Right cardiac atrium (tissue), 5 donors: ENCODE measurements around the gene PTPRG. TPM values are rescaled to one million over a fixed set of nuclear protein-coding genes. Genes with fewer than 3 reads are reported as not detected.
"Not testable (repeated sequence)": the region's sequence is repeated elsewhere in the genome, so short reads cannot be mapped to it uniquely, and the experiment has no call there.

ENCODE experiments used
- ATAC-seq, 2 donors: fragments of 200-7000 bp; cut with Tn5 transposase; one replicate each; pipeline versions ENCODE4 v1.8.0 to v1.9.1; 2020; ENCODE audit warnings: moderate library complexity in 2 of 2, mild to moderate bottlenecking in 1 of 2
- DNase-seq, 3 donors: peaks; one replicate each; pipeline ENCODE4 v3.0.0-alpha.2; 2020
- H3K27ac ChIP-seq: one replicate; pipeline ENCODE4 v1.5.1; 2013; ENCODE audit warnings: mild to moderate bottlenecking, low read length, control low read depth, moderate library complexity
- H3K27me3 ChIP-seq: one replicate; pipeline ENCODE4 v1.6.1; 2013; ENCODE audit not compliant: control insufficient read depth, insufficient read depth
- H3K4me1 ChIP-seq: one replicate; pipeline ENCODE4 v1.6.1; 2013; ENCODE audit warnings: low read length; ENCODE audit not compliant: control insufficient read depth, insufficient read depth
- H3K4me3 ChIP-seq: one replicate; pipeline ENCODE4 v1.5.1; 2013; ENCODE audit warnings: low read length, control low read depth
- H3K9me3 ChIP-seq: one replicate; pipeline ENCODE4 v1.6.1; 2013; ENCODE audit warnings: low read length; ENCODE audit not compliant: control insufficient read depth
- WGBS: extraction: QIAGEN DNeasy Blood & Tissue Kit; methylation state at CpG from one replicate; pipeline ENCODE4 v1.1.7; 2013; 5-methylcytosine and 5-hydroxymethylcytosine counted together
- intact Hi-C, 4 donors: fragments of 100-400 bp; cut with DNase I; formaldehyde crosslinking; loops; one replicate each; pipeline versions ENCODE4 v1.11.0 to v1.14.0; 2022 to 2023
- polyA plus RNA-seq: library from polyadenylated mRNA; stranded (reverse); fragments of 200-250 nt; gene quantifications from one replicate; pipeline ENCODE4 v1.2.3, GENCODE V29; 2013
- total RNA-seq, 4 donors: library from RNA; stranded (reverse); fragmentation: NEBNext Ultra II Directional; extraction: Animal tissue kit (Norgen Biotek cat#: 25700); gene quantifications; one replicate each; pipeline ENCODE4 v1.2.1, GENCODE V29; 2021
- donor health status: healthy with polysubstance abuse.
- donor health status: DM: no; HTN: yes; CAD: no.
- donor health status: DM: no; HTN: no; CAD: no.
- donor health status: DM: no; HTN: yes; CAD: no; lungs with severe emphysema.
- donor health status: DM: yes; HTN: yes; CAD: no.

The PTPRG gene
- total and polyA plus RNA-seq, 5 donors, result 8.6 to 50.7 (median 32.3) TPM

GRCh38 chr3:61685755-61686154 is 124.4 kb downstream of the PTPRG start:
- H3K27me3 ChIP-seq, result no peaks in the 10 kb centered on the region
- H3K4me1 ChIP-seq, result peaks cover 16% of the 10 kb centered on the region
- H3K4me3 ChIP-seq, result no peak overlapping the region
- no peaks in the 10 kb centered on the region for H3K9me3 ChIP-seq
- DNase-seq, result no peak
- peak overlapping the region; percentile 25 for H3K27ac ChIP-seq
- peak; percentile 37 to 39 for ATAC-seq
- 70% methylated on average over 9 of the region's 9 CpGs for WGBS
- intact Hi-C loops, result no loop called here

GRCh38 chr3:61686228-61686648 is 124.9 kb downstream of the PTPRG start:
- ATAC-seq (no peak), DNase-seq (no peak)
- Histone ChIP-seq H3K4me1 (peaks cover 16% of the 10 kb centered on the region), H3K4me3 (no peak overlapping the region), H3K9me3 (no peaks in the 10 kb centered on the region), H3K27ac (peak overlapping the region; percentile 25), H3K27me3 (no peaks in the 10 kb centered on the region)
- WGBS, result 67% methylated on average over 3 of the region's 3 CpGs
- intact Hi-C loops, result no loop called here

DNA sequence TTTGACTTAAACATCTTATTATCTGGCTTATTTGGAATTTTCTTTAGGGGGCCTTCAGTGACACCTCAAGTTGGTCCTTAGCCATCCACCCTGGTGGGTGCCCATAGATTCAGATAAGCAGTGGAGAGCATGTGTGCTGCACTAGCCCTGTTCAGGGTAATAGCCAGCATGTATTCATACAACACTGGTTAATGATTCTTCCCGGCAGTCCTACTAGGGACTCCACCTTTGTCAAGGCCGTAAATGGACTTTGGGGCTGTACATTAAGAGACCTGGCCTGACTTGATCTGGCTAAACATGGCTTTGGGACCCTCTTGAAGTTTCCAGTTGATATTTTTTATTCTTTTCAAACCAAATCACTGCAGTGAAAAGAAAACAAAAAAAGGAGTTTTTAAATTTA is 125.8 kb downstream of the PTPRG start:
- ATAC-seq (no peak), DNase-seq (no peak)
- Histone ChIP-seq H3K9me3 (no peaks in the 10 kb centered on the region), H3K4me1 (peaks cover 16% of the 10 kb centered on the region), H3K27me3 (no peaks in the 10 kb centered on the region), H3K27ac (no peak overlapping the region), H3K4me3 (no peak overlapping the region)
- 89% methylated on average over 2 of the region's 2 CpGs for WGBS
- intact Hi-C loops, result no loop called here

DNA sequence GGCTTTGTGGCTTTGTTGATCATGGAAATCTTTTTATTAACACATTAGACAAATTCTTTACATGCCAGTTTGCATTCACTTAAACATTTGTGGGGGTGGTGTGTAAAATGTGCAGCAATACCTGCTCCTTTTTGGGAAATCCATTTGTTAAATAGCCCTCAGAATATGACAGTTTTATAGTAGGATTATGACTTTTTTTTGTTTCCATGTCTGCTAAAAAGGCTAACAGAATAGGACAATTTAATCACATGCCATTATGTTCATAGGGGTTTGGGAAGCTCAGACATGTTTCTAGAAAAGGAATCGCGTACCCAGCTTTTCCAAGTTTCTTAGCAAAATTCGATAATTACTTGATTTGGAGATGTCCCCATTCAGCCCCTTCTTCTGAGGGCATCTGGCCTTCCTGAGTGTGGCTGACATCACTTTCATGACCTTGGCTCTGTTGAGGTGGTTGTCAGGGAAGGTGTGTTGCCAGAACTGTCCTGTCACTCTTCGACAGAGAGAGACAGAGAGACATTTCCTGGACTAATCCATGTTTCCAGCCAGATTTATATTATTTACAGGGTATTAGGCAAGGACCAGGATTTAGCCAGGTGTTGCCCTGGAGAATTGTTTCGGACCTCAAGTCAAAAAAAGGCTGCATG is 126.4 kb downstream of the PTPRG start:
- Histone ChIP-seq H3K27me3 (no peaks in the 10 kb centered on the region), H3K9me3 (no peaks in the 10 kb centered on the region), H3K4me3 (no peak overlapping the region), H3K27ac (peak overlapping the region; percentile 78), H3K4me1 (peaks cover 16% of the 10 kb centered on the region)
- WGBS, result 71% methylated on average over 5 of the region's 5 CpGs
- intact Hi-C loops, result no loop called here
- ATAC-seq (peak; percentile 22 to 62), DNase-seq (no peak)

DNA sequence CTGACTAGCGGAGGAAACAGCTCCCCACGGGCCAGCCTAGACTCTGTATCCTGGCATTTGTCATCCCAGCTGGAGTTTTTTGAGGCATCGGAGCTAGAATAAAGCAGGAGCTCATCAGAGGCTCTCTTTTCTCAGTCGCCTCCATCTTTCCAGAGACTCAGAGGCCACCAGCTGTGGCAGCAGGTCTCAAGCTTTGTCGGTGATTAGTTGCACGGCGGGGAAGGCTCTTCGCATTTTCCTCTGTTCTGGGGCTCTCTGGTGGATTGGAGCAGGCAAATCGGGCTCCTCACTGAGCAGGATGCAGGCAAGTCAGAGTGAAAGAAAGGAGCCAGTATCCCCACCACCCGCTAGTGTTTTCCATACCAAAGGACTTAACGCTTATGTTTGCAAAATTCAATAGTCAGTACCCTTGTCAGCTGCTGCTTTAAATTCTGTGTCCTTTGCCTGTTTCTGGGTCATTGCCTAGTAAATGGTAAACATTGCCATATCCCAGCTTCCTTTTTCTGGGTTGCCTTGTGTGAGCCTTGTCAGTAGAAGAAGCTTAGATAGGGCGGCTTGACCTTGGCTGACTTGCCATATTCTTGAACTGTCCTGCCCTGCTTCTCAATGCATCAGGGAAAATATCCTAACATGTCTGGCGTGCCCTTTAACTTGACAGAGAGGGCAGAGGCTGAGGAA is 127.1 kb downstream of the PTPRG start:
- 73% methylated on average over 13 of the region's 13 CpGs for WGBS
- no peak overlapping the region for H3K4me3 ChIP-seq
- no peaks in the 10 kb centered on the region for H3K9me3 ChIP-seq
- intact Hi-C loops, result no loop called here
- peak overlapping the region; percentile 78 for H3K27ac ChIP-seq
- peaks cover 16% of the 10 kb centered on the region for H3K4me1 ChIP-seq
- no peaks in the 10 kb centered on the region for H3K27me3 ChIP-seq
- no peak for DNase-seq
- no peak for ATAC-seq

DNA sequence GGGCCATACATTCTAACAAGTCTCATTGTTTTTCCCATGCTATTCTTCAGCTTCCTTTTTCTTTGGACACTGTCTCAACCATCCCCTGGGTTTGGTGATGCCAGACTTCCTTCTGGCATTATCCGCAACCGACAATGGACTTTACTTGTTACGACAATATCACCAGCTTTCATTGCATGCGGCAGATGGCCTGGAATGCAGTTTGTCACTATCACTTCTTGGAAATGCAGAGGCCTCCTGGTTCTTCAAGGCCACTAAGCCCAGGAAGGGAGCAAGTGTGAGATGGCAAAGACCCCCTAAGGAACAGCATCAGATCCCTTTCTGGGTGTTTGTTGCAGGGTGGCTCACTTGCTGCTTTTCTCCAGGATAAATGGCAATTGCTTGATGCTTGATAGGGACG is 128.6 kb downstream of the PTPRG start:
- intact Hi-C loops, result loop anchor here in 1 of 4 donors (10.0 kb wide), 1 partner anchor 95 kb away; no protein-coding TSS in a partner anchor
- 71% methylated on average over 5 of the region's 5 CpGs for WGBS
- no peak overlapping the region for H3K27ac ChIP-seq

DNA sequence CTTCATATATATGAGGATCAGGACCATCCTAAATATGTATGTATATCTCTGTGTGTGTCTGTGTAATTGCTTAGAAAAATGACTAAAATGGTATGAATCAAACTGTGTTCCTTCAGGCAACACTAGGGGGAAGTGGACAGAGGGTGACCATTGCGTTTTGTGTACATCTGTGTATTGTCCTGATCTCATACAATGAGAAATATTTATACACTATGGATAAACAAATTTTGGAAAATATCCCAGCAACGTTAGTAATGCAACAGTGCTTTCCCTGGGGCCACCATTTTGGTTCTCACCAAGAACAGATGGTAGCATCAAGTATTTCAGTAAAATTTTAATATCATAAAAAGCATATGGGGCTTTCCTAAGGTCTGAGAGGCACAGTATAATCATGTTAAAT is 130.1 kb downstream of the PTPRG start:
- intact Hi-C loops, result loop anchor here in 1 of 4 donors (10.0 kb wide), 1 partner anchor 97 kb away; no protein-coding TSS in a partner anchor
- no peak overlapping the region for H3K27ac ChIP-seq
- no peaks in the 10 kb centered on the region for H3K9me3 ChIP-seq
- peaks cover 2% of the 10 kb centered on the region for H3K4me1 ChIP-seq
- WGBS, result 86% methylated on average over 2 of the region's 2 CpGs
- DNase-seq (no peak), ATAC-seq (no peak)
- no peaks in the 10 kb centered on the region for H3K27me3 ChIP-seq
- no peak overlapping the region for H3K4me3 ChIP-seq

More for the DNA sequence above, 128.6 kb downstream of the PTPRG start:
- ATAC-seq, result no peak
- no peak for DNase-seq
- no peaks in the 10 kb centered on the region for H3K9me3 ChIP-seq
- H3K27me3 ChIP-seq, result no peaks in the 10 kb centered on the region
- H3K4me1 ChIP-seq, result peaks cover 12% of the 10 kb centered on the region
- no peak overlapping the region for H3K4me3 ChIP-seq

DNA sequence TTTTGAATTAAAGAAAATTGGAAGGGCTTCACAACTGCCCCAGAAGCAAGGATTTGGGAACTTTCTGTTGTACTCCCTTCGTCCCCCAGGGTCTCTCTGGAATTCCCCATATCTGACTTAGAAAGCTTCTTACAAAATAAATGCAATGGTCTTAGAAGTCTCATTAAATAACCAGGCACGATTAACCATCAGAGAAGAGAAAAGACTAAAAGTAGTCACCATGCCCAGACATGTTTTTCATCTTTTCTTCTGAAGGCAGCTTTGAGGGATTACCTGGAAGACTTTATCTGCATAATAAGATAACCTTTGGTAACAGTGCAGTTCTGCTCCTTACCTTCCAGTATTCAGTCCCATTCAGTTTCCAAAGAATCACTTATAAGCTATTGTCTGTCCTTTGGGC is 135.9 kb downstream of the PTPRG start:
- DNase-seq, result no peak
- ATAC-seq, result peak in 1 of 2 donors; percentile 44
- WGBS, result 57% methylated on average over 2 of the region's 2 CpGs

DNA sequence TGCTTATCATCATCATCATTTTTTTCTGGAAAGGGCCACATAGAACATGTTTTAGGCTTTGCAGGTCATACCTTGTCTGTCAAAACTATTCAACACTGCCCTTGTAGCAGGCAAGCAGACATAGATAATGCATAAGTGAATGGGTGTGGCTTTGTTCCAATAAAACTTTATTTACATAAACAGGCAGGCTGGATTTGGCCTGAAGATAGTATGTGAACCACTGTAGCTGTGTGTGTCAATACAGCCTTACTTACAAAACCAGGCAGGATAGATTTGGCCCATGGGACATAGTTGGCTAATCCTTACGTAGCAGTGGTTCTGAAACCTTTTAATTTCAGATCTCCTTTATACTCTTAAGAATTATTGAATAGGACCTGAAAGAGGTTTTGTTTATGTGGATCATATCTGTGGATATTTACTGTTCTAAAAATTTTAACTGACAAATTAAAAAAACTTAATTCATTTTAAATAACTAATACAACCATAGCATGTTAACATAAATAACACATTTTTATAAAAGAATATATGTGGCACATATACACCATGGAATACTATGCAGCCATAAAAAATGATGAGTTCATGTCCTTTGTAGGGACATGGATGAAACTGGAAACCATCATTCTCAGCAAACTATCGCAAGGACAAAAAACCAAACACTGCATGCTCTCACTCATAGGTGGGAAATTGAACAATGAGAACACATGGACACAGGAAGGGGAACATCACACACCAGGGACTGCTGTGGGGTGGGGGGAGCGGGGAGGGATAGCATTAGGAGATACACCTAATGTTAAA is 137.1 kb downstream of the PTPRG start:
- WGBS, result 95% methylated on average over 3 of the region's 3 CpGs
- H3K9me3 ChIP-seq, result not testable (repeated sequence)

More for the DNA sequence above, 135.9 kb downstream of the PTPRG start:
- no peak overlapping the region for H3K4me3 ChIP-seq
- intact Hi-C loops, result loop anchor here in 1 of 4 donors (10.0 kb wide), 1 partner anchor 102 kb away; no protein-coding TSS in a partner anchor
- H3K27ac ChIP-seq, result no peak overlapping the region
- H3K27me3 ChIP-seq, result no peaks in the 10 kb centered on the region
- H3K9me3 ChIP-seq, result no peaks in the 10 kb centered on the region
- H3K4me1 ChIP-seq, result no peaks in the 10 kb centered on the region

DNA sequence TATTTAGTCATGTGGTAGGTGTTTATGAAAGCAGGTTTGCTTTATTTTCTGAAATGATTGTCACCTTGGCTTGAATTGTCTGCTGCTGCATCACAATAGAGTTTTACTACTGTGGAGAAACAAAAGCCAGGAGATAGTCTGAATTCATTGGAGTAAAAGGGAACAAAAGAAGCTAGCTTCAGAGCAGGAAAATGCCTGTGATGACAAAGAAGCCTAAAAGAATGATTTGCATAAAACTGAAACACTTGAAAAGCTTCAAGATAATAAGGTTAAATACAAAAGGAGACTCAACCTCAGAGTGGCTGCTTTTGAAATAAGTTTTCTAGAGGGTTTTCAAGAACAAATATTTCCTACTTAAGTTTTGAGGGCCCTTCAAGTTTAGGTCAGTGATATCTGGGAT is 138.3 kb downstream of the PTPRG start:
- H3K4me3 ChIP-seq, result no peak overlapping the region
- ATAC-seq, result no peak
- H3K27me3 ChIP-seq, result no peaks in the 10 kb centered on the region
- intact Hi-C loops, result loop anchor here in 1 of 4 donors (10.0 kb wide), 1 partner anchor 105 kb away; no protein-coding TSS in a partner anchor
- H3K27ac ChIP-seq, result no peak overlapping the region
- H3K4me1 ChIP-seq, result peaks cover 1% of the 10 kb centered on the region
- DNase-seq, result no peak
- H3K9me3 ChIP-seq, result no peaks in the 10 kb centered on the region

More for the DNA sequence above, 137.1 kb downstream of the PTPRG start:
- not testable (repeated sequence) for H3K4me1 ChIP-seq, H3K27me3 ChIP-seq, DNase-seq, ATAC-seq, H3K4me3 ChIP-seq, H3K27ac ChIP-seq
- intact Hi-C loops, result loop anchor here in 1 of 4 donors (10.0 kb wide), 1 partner anchor 104 kb away; no protein-coding TSS in a partner anchor

DNA sequence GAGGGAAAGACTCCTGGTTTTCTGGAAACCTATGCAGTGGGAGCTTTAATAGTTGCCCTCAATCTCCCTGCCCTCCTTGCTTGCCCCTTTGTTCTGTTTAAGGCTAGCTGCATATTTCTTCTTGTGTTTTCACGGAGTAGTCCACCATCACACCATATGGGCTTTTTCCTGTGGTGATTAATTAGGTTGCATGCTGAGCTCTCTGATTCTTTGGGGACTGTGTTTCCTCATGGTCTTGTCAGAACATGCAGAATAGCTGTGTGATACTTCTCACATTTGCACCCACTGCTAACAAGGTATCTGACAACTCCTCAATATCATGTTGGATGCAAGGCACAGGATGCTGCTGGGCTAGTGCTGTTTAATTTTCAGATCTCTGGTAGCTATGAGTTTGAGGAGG is 139.6 kb downstream of the PTPRG start:
- H3K4me3 ChIP-seq, result no peak overlapping the region
- DNase-seq (no peak), ATAC-seq (no peak)
- WGBS, result 68% methylated on average over 1 of the region's 1 CpG
- peaks cover 4% of the 10 kb centered on the region for H3K4me1 ChIP-seq
- no peak overlapping the region for H3K27ac ChIP-seq
- H3K9me3 ChIP-seq, result no peaks in the 10 kb centered on the region
- intact Hi-C loops, result no loop called here
- no peaks in the 10 kb centered on the region for H3K27me3 ChIP-seq
